ENCODE results near the gene CEPT1.

DNA sequence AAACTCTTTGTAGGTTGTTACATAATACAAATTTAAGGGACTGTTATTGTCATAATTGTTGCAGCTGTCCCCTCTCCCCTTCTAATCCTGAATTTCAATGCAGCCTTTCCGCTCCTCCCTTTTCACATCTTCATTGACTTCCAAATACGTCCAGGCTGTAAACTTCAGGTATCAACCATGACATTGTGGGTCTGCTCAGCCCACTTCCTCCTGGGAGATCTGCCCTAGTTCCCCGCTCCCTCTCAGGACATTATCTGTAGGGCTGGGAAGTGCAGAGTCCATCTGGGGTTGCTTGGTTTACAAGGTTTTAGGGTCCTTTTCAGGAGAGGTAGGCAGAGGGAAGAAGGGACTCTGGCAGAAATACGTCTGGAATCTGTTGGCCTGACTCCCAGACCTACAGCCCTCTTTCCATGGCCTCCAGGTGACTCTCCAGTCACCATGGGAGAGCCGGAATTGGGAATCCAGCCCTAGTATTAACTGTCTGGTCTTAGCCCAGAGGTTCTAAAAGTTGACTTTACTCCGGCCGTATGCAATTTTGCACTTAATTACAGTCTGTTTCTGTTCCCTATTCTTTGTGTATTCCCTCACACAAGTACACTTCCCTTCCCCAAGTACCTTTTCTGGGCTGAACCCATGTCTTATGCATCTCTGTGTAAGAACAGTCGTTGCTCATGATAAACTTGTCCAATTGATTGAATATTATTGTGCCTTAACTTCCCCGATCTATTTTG is 65.1 kb downstream of the CEPT1 start:
- TF ChIP-seq CTCF (IDR thresholded peaks at IDR 0.05) (no peak), POLR2A (IDR thresholded peaks at IDR 0.05) (no peak)

Measured in thyroid gland (tissue), 4 donors.